Activated CD8-positive, alpha-beta memory T cell treated with anti-CD3 and anti-CD28 coated beads, Interleukin-2, amount 50 U/mL, for 24 hours (primary cell): Measurements from ENCODE around the gene HMOX1.
A peak's percentile ranks its signal among the peaks of the same experiment; 100 is the strongest.
"Not testable (repeated sequence)": the region's sequence is repeated elsewhere in the genome, so short reads cannot be mapped to it uniquely, and the experiment has no call there.

Source experiments
- DNase-seq: peaks from one replicate; pipeline ENCODE4 v3.0.0-alpha.2; 2020; ENCODE audit errors: extremely low read depth

The HMOX1 gene

GRCh38 chr22:35379146-35379993, 1.5 kb upstream of the HMOX1 start:
- DNase-seq: no peak

- no peak for DNase-seq
These were observed 883 bp upstream of the HMOX1 start for GRCh38 chr22:35380013-35380412.

- no peak for DNase-seq
These were observed 621 bp downstream of the HMOX1 start for GRCh38 chr22:35381424-35382009.

- no peak for DNase-seq
These were observed 2.8 kb downstream of the HMOX1 start for GRCh38 chr22:35383679-35384071.

- DNase-seq: no peak
These were observed 3.6 kb downstream of the HMOX1 start for GRCh38 chr22:35384527-35384926.

- DNase-seq: no peak
These were observed 4.2 kb downstream of the HMOX1 start for GRCh38 chr22:35384975-35385588.

GRCh38 chr22:35386670-35387288, 5.9 kb downstream of the HMOX1 start:
- DNase-seq: no peak

GRCh38 chr22:35390933-35391332, 10.0 kb downstream of the HMOX1 start:
- DNase-seq: no peak

- DNase-seq: no peak
These were observed 11.5 kb downstream of the HMOX1 start for GRCh38 chr22:35392357-35392756.

- DNase-seq: no peak
These were observed 12.5 kb downstream of the HMOX1 start for GRCh38 chr22:35393116-35394010.

GRCh38 chr22:35394011-35394312, 13.1 kb downstream of the HMOX1 start:
- DNase-seq: no peak

GRCh38 chr22:35394810-35395563, 14.1 kb downstream of the HMOX1 start:
- no peak for DNase-seq

- not testable (repeated sequence) for DNase-seq
These were observed 15.7 kb downstream of the HMOX1 start for GRCh38 chr22:35396622-35397021.

- no peak for DNase-seq
These were observed 16.4 kb downstream of the HMOX1 start for GRCh38 chr22:35397095-35397904.

GRCh38 chr22:35398591-35398973, 17.7 kb downstream of the HMOX1 start:
- DNase-seq: no peak

- DNase-seq: no peak
These were observed 18.3 kb downstream of the HMOX1 start for GRCh38 chr22:35399114-35399677.

- DNase-seq: peak; percentile 96
These were observed 19.0 kb downstream of the HMOX1 start, which contains the start of gene MCM5 for GRCh38 chr22:35399678-35400500. Gene MCM5, plus strand, starts transcription at chr22:35400140. Its CDS starts 299 bp downstream, at chr22:35400439.

- no peak for DNase-seq
These were observed 19.6 kb downstream of the HMOX1 start for GRCh38 chr22:35400501-35400790.

- DNase-seq: no peak
These were observed 21.0 kb downstream of the HMOX1 start for GRCh38 chr22:35401863-35402262.
